Suprapubic skin (tissue), 4 donors: ENCODE measurements around the gene RTEL1. TPM values are rescaled to one million over a fixed set of nuclear protein-coding genes. Genes with fewer than 3 reads are reported as not detected.
"Not testable (repeated sequence)": the region's sequence is repeated elsewhere in the genome, so short reads cannot be mapped to it uniquely, and the experiment has no call there.

Experiments used
- DNase-seq, 2 donors: peaks; one replicate each; pipeline ENCODE4 v3.0.0-alpha.2; 2019; ENCODE audit warnings: low spot score in 2 of 2
- H3K27ac ChIP-seq: fragments of 200-600 bp; sonication (generic); one replicate; pipeline ENCODE4 v1.5.1; 2019
- H3K27me3 ChIP-seq: fragments of 200-600 bp; sonication (generic); one replicate; pipeline ENCODE4 v1.5.1; 2019
- H3K36me3 ChIP-seq: fragments of 200-600 bp; sonication (generic); one replicate; pipeline ENCODE4 v1.5.1; 2019
- H3K4me1 ChIP-seq: fragments of 200-600 bp; sonication (generic); one replicate; pipeline ENCODE4 v1.5.1; 2019
- H3K4me3 ChIP-seq: fragments of 200-600 bp; sonication (generic); one replicate; pipeline ENCODE4 v1.5.1; 2019; ENCODE audit warnings: mild to moderate bottlenecking
- H3K9me3 ChIP-seq: fragments of 200-600 bp; sonication (generic); one replicate; pipeline ENCODE4 v1.5.1; 2019
- CTCF ChIP-seq, 2 donors: fragments of 200-600 bp in 1 of 2; fragments of 450-650 bp in 1 of 2; sonication (generic) in 1 of 2; IDR thresholded peaks; one replicate each; pipeline ENCODE4 v1.5.1; 2016 to 2019; ENCODE audit warnings: antibody characterized with exemption in 2 of 2, mild to moderate bottlenecking in 1 of 2, moderate library complexity in 1 of 2
- EP300 ChIP-seq: sonication (generic); formaldehyde crosslinking; IDR thresholded peaks from one replicate; pipeline ENCODE4 v1.6.1; 2017; ENCODE audit warnings: antibody characterized with exemption
- POLR2A ChIP-seq, 2 donors: fragments of 450-650 bp; IDR thresholded peaks; one replicate each; pipeline ENCODE4 v1.6.1; 2017; ENCODE audit warnings: antibody characterized with exemption in 2 of 2, mild to moderate bottlenecking in 2 of 2, moderate library complexity in 2 of 2
- POLR2AphosphoS5 ChIP-seq, 3 donors: sonication (generic); formaldehyde crosslinking; IDR thresholded peaks; one replicate each; pipeline ENCODE4 v1.6.1; 2017; ENCODE audit warnings: antibody characterized with exemption in 3 of 3
- WGBS: methylation state at CpG from one replicate; pipeline ENCODE4 v1.1.5; 2018; 5-methylcytosine and 5-hydroxymethylcytosine counted together
- total RNA-seq, 4 donors: library from RNA; depleted of rRNA; stranded (reverse); fragments of >200 nt; gene quantifications; one replicate each; pipeline ENCODE4 v1.1.0, GENCODE V29; 2016

The RTEL1 gene
- total RNA-seq, 4 donors from 2014 or later = 6.9 to 26.6 (median 13.9) TPM

DNA sequence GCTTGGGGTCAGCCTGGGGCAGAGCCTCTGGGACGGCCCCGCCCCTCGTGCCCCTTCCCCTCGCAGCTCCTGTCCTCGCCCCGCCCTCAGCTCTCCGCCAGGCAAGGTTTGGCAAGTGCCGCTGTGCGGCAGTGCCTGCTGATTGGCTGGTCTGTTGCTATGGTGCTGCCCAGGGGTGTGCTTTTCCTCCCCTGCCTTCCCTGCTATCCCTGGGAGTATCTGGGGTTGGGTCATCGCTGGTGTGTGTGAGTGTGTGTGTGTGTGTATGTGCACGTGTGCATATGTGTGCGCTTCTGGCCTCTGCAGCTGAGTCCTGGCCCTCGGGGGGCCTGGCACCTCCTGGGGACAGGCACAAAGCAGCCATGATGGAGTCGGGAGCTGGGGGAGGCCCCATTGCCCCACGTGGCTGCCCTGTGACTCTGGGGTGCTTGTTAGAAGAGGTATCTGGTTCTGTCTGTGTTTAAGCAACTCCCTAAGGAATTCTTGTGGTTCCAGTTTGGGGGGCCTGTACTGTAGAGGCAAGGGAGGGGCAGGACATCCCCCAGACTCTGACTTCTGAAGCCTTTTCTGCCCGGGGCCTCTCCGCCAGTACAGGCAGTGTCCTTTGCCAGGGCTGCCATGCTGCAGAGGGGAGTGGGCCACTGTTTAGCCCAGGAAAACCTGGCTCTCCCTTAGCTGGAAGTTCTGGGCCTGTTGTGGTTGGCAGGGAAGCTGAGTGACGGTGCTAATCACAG is 6.9 kb downstream of the RTEL1 start:
- Histone ChIP-seq H3K9me3 (no peaks in the 10 kb centered on the region), H3K27ac (no peak overlapping the region), H3K4me3 (no peak overlapping the region), H3K27me3 (no peaks in the 10 kb centered on the region), H3K36me3 (peaks cover 79% of the 10 kb centered on the region), H3K4me1 (no peaks in the 10 kb centered on the region)
- 70% methylated on average over 13 of the region's 18 CpGs for WGBS
- TF ChIP-seq CTCF (IDR thresholded peaks at IDR 0.05) (no peak), EP300 (no peak), POLR2AphosphoS5 (IDR thresholded peaks at IDR 0.05) (no peak), POLR2A (IDR thresholded peaks at IDR 0.05) (no peak)
- DNase-seq = no peak

GRCh38 chr20:63665708-63666107 is 7.6 kb downstream of the RTEL1 start:
- no peak for DNase-seq
- Histone ChIP-seq H3K4me1 (no peaks in the 10 kb centered on the region), H3K4me3 (no peak overlapping the region), H3K9me3 (no peaks in the 10 kb centered on the region), H3K36me3 (peaks cover 79% of the 10 kb centered on the region), H3K27ac (no peak overlapping the region), H3K27me3 (no peaks in the 10 kb centered on the region)
- TF ChIP-seq POLR2AphosphoS5 (IDR thresholded peaks at IDR 0.05) (no peak), EP300 (no peak), CTCF (IDR thresholded peaks at IDR 0.05) (no peak), POLR2A (IDR thresholded peaks at IDR 0.05) (no peak)
- WGBS = 87% methylated on average over 13 of the region's 14 CpGs

GRCh38 chr20:63667858-63668257 is 9.7 kb downstream of the RTEL1 start:
- H3K27me3 ChIP-seq = no peaks in the 10 kb centered on the region
- no peaks in the 10 kb centered on the region for H3K9me3 ChIP-seq
- WGBS = 93% methylated on average over 16 of the region's 16 CpGs
- no peak overlapping the region for H3K4me3 ChIP-seq
- H3K4me1 ChIP-seq = no peaks in the 10 kb centered on the region
- H3K27ac ChIP-seq = no peak overlapping the region
- no peak for TF ChIP-seq POLR2AphosphoS5 (IDR thresholded peaks at IDR 0.05)
- no peak for TF ChIP-seq EP300
- no peak for TF ChIP-seq POLR2A (IDR thresholded peaks at IDR 0.05)
- no peak for TF ChIP-seq CTCF (IDR thresholded peaks at IDR 0.05)
- no peak for DNase-seq
- peaks cover 66% of the 10 kb centered on the region for H3K36me3 ChIP-seq

- no peak overlapping the region for H3K4me3 ChIP-seq
- DNase-seq = no peak
- no peak overlapping the region for H3K27ac ChIP-seq
- no peaks in the 10 kb centered on the region for H3K4me1 ChIP-seq
- WGBS = 93% methylated on average over 11 of the region's 11 CpGs
- peaks cover 63% of the 10 kb centered on the region for H3K36me3 ChIP-seq
- TF ChIP-seq POLR2A (IDR thresholded peaks at IDR 0.05) = no peak
- TF ChIP-seq POLR2AphosphoS5 (IDR thresholded peaks at IDR 0.05) = no peak
- TF ChIP-seq EP300 = no peak
- TF ChIP-seq CTCF (IDR thresholded peaks at IDR 0.05) = no peak
- no peaks in the 10 kb centered on the region for H3K9me3 ChIP-seq
- H3K27me3 ChIP-seq = no peaks in the 10 kb centered on the region
Measured at GRCh38 chr20:63668351-63668750, 10.2 kb downstream of the RTEL1 start.

- H3K4me3 ChIP-seq, H3K27ac ChIP-seq, H3K27me3 ChIP-seq, DNase-seq, H3K4me1 ChIP-seq, H3K9me3 ChIP-seq: not testable (repeated sequence)
- H3K36me3 ChIP-seq = peaks cover 61% of the 10 kb centered on the region
- 94% methylated on average over 12 of the region's 12 CpGs for WGBS
Measured at GRCh38 chr20:63671695-63672094, 13.6 kb downstream of the RTEL1 start.

DNA sequence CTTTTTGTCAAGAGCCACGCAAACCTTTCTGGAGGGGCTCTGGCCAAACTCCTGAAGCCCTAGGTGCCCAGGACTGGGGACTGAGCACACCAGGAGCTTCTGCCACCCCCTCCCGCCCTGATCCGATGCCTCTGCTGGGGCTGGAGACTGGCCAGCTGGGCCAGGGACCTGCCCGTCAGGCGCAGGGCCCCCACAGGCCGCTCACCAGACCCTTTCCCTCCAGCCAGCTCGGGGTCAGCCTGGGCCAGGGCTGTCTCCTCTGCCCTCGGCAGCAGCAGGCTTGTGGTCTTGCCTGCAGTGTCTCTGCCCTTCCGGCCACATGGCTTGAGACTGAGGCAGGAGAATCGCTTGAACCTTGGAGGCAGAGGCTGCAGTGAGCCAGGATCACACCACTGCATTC is 14.6 kb downstream of the RTEL1 start:
- Histone ChIP-seq H3K9me3 (no peaks in the 10 kb centered on the region), H3K27ac (no peak overlapping the region), H3K4me3 (no peak overlapping the region), H3K4me1 (no peaks in the 10 kb centered on the region), H3K27me3 (no peaks in the 10 kb centered on the region), H3K36me3 (peaks cover 53% of the 10 kb centered on the region)
- no peak for DNase-seq
- 93% methylated on average over 10 of the region's 10 CpGs for WGBS
- TF ChIP-seq CTCF (IDR thresholded peaks at IDR 0.05) = no peak
- no peak for TF ChIP-seq POLR2AphosphoS5 (IDR thresholded peaks at IDR 0.05)
- no peak for TF ChIP-seq EP300
- no peak for TF ChIP-seq POLR2A (IDR thresholded peaks at IDR 0.05)
